A549 (cell line): ENCODE results near the gene FOSL2. TPM values are rescaled to one million over a fixed set of nuclear protein-coding genes. Genes with fewer than 3 reads are reported as not detected.

ENCODE experiments used
- ATAC-seq, 2 experiments: fragments of 200-7000 bp in 1 of 2; fragments of >200 bp in 1 of 2; cut with Nextera tagmentation in 1 of 2; cut with Tn5 transposase in 1 of 2; 3 replicates each; pipeline versions ENCODE4 v1.8.0 to v1.9.1; 2018 to 2020; ENCODE audit warnings: mild to moderate bottlenecking in 1 of 2, moderate library complexity in 1 of 2
- CTCF ChIA-PET: fragments of 300-600 bp; sonication (Branson Sonifier 250); formaldehyde crosslinking; extraction: SDS; loops from one replicate; lab custom pipeline; 2021; ENCODE audit warnings: antibody characterized with exemption, inconsistent platforms; lab: Yijun Ruan, JAX
- POLR2A ChIA-PET: fragments of 350-600 bp; formaldehyde crosslinking; extraction: SDS; loops from one replicate; lab custom pipeline; 2021; ENCODE audit warnings: antibody characterized with exemption, inconsistent platforms; lab: Yijun Ruan, JAX
- DNase-seq, 2 experiments: peaks; one replicate each; pipeline versions ENCODE4 v3.0.0 to v3.0.0-alpha.2; 2011 to 2016; ENCODE audit warnings: low read depth in 1 of 2, low spot score in 1 of 2
- FAIRE-seq: peaks from 2 replicates; lab custom pipeline; 2011; peaks lifted over from hg19 to GRCh38; lab: Jason Lieb, UNC
- H3K27ac ChIP-seq, 2 experiments: fragments of >200 bp; sonication (Bioruptor Twin); formaldehyde crosslinking; 3 replicates each; pipeline ENCODE4 v1.5.1; 2016 to 2017
- H3K4me1 ChIP-seq: fragments of >200 bp; sonication (Bioruptor Twin); formaldehyde crosslinking; 3 replicates; pipeline ENCODE4 v1.6.1; 2016
- H3K4me2 ChIP-seq: fragments of >200 bp; sonication (Bioruptor Twin); formaldehyde crosslinking; 3 replicates; pipeline ENCODE4 v1.6.1; 2016
- H3K4me3 ChIP-seq: fragments of >200 bp; sonication (Bioruptor Twin); formaldehyde crosslinking; 3 replicates; pipeline ENCODE4 v1.5.1; 2016
- H3K9me3 ChIP-seq: fragments of >200 bp; sonication (Bioruptor Twin); formaldehyde crosslinking; 3 replicates; pipeline ENCODE4 v1.6.1; 2016
- CBX8 ChIP-seq: fragments of 200-600 bp; sonication (generic); IDR thresholded peaks from 2 replicates; pipeline ENCODE4 v1.6.1; 2016
- CEBPB ChIP-seq, 2 experiments: fragments of >200 bp in 1 of 2; sonication (Bioruptor Twin) in 1 of 2; formaldehyde crosslinking in 1 of 2; IDR thresholded peaks; 2 replicates each; pipeline ENCODE4 v1.6.1; 2012 to 2016
- CHD2 ChIP-seq: fragments of 150-350 bp; IDR thresholded peaks from 2 replicates; pipeline ENCODE4 v1.6.1; 2014; ENCODE audit warnings: low read length; ENCODE audit not compliant: partially characterized antibody
- ESRRA ChIP-seq: fragments of 150-350 bp; IDR thresholded peaks from 2 replicates; pipeline ENCODE4 v1.6.1; 2014; ENCODE audit warnings: mild to moderate bottlenecking, low read length, borderline replicate concordance
- FOSL2 ChIP-seq, 2 experiments: fragments of 450-650 bp in 1 of 2; fragments of >200 bp in 1 of 2; sonication (Bioruptor Twin) in 1 of 2; formaldehyde crosslinking; IDR thresholded peaks; 2 replicates each; pipeline versions ENCODE4 v1.5.0 to v1.6.1; 2016 to 2020; ENCODE audit warnings: mild to moderate bottlenecking in 1 of 2, moderate library complexity in 1 of 2
- HOXB5 ChIP-seq: fragments of 250-450 bp; sonication (Bioruptor Pico); IDR thresholded peaks from 2 replicates; pipeline ENCODE4 v1.5.0; 2020; ENCODE audit warnings: mild to moderate bottlenecking, moderate library complexity
- JUNB ChIP-seq: fragments of >200 bp; sonication (Bioruptor Twin); formaldehyde crosslinking; IDR thresholded peaks from 2 replicates; pipeline ENCODE4 v1.6.1; 2016
- KDM5A ChIP-seq: fragments of 200-600 bp; sonication (generic); IDR thresholded peaks from 2 replicates; pipeline ENCODE4 v1.6.1; 2016; ENCODE audit warnings: antibody characterized with exemption, mild to moderate bottlenecking
- MAFK ChIP-seq: fragments of 450-650 bp; IDR thresholded peaks from 2 replicates; pipeline ENCODE4 v1.6.1; 2014; ENCODE audit not compliant: partially characterized antibody
- MAZ ChIP-seq: fragments of 150-350 bp; IDR thresholded peaks from 2 replicates; pipeline ENCODE4 v1.6.1; 2014; ENCODE audit warnings: antibody characterized with exemption, low read depth, low read length, borderline replicate concordance
- NFE2L2 ChIP-seq: fragments of 150-350 bp; conservative IDR thresholded peaks from 2 replicates; pipeline ENCODE4 v1.6.1; 2014; ENCODE audit warnings: low read length
- NPAS2 ChIP-seq: fragments of 250-450 bp; sonication (Bioruptor Pico); IDR thresholded peaks from 2 replicates; pipeline ENCODE4 v1.8.0; 2022; ENCODE audit warnings: mild to moderate bottlenecking, moderate library complexity, borderline replicate concordance
- PHF8 ChIP-seq: fragments of 200-600 bp; sonication (generic); IDR thresholded peaks from 2 replicates; pipeline ENCODE4 v1.6.1; 2016; ENCODE audit warnings: low read depth, mild to moderate bottlenecking, antibody characterized with exemption, moderate library complexity, borderline replicate concordance
- POLR2A ChIP-seq: IDR thresholded peaks from 2 replicates; pipeline ENCODE4 v1.6.1; 2012; ENCODE audit warnings: mild to moderate bottlenecking, low read length
- POLR2AphosphoS2 ChIP-seq: conservative IDR thresholded peaks from 2 replicates; pipeline ENCODE4 v1.6.1; 2012; ENCODE audit warnings: low read length, improper control_type of control experiment, inconsistent platforms
- RAD21 ChIP-seq, 2 experiments: fragments of >200 bp in 1 of 2; sonication (Bioruptor Twin) in 1 of 2; formaldehyde crosslinking in 1 of 2; IDR thresholded peaks in 1 of 2; conservative IDR thresholded peaks in 1 of 2; 2 replicates in 1 of 2; 3 replicates in 1 of 2; pipeline ENCODE4 v1.6.1; 2012 to 2018; ENCODE audit warnings: inconsistent platforms in 1 of 2
- RCOR1 ChIP-seq: fragments of 150-350 bp; IDR thresholded peaks from 2 replicates; pipeline ENCODE4 v1.6.1; 2014; ENCODE audit warnings: antibody characterized with exemption, low read length, low read depth
- SREBF2 ChIP-seq: fragments of 450-650 bp; IDR thresholded peaks from 2 replicates; pipeline ENCODE4 v1.6.1; 2014; ENCODE audit warnings: mild to moderate bottlenecking, moderate library complexity
- TFCP2L1 ChIP-seq: fragments of 250-450 bp; sonication (Bioruptor Pico); IDR thresholded peaks from 2 replicates; pipeline ENCODE4 v1.5.0; 2021; ENCODE audit warnings: mild to moderate bottlenecking
- ZNF302 ChIP-seq: fragments of 250-450 bp; sonication (Bioruptor Pico); IDR thresholded peaks from 2 replicates; pipeline ENCODE4 v1.9.0; 2021; ENCODE audit warnings: inconsistent platforms, mild to moderate bottlenecking, moderate library complexity
- ZSCAN20 ChIP-seq: fragments of 250-450 bp; sonication (Bioruptor Pico); IDR thresholded peaks from 2 replicates; pipeline ENCODE4 v1.8.0; 2022; ENCODE audit warnings: mild to moderate bottlenecking, moderate library complexity
- WGBS: methylation state at CpG from one replicate; pipeline ENCODE4 v1.1.6; 2017; ENCODE audit errors: missing lambda C conversion rate; 5-methylcytosine and 5-hydroxymethylcytosine counted together
- polyA plus RNA-seq, 4 experiments: library from polyadenylated mRNA; depleted of rRNA in 3 of 4; stranded (reverse); fragments of >200 nt; fragmentation: RNase III in 1 of 4; extraction: RNeasy Plus Mini Kit Qiagen cat#74134 plus additional on column Dnase treatment in 1 of 4; gene quantifications; 2 replicates in 3 of 4; 3 replicates in 1 of 4; pipeline ENCODE4 v1.2.3, GENCODE V29; 2011 to 2017
- TF ChIP-seq, protein P1 (sequence below): fragments of 250-450 bp; sonication (Bioruptor Pico); IDR thresholded peaks from 2 replicates; pipeline ENCODE4 v1.5.0; 2021; ENCODE audit warnings: mild to moderate bottlenecking, moderate library complexity, borderline replicate concordance
- TF ChIP-seq, protein P2 (sequence below): fragments of 450-650 bp; IDR thresholded peaks from 2 replicates; pipeline ENCODE4 v1.6.1; 2014; ENCODE audit warnings: antibody characterized with exemption
- TF ChIP-seq, protein P3 (sequence below): IDR thresholded peaks from 2 replicates; pipeline ENCODE4 v1.6.1; 2012
- TF ChIP-seq, protein P4 (sequence below): fragments of >200 bp; sonication (Bioruptor Twin); formaldehyde crosslinking; IDR thresholded peaks from 3 replicates; pipeline ENCODE4 v1.6.1; 2016
- TF ChIP-seq, protein P5 (sequence below): fragments of 250-450 bp; sonication (Bioruptor Pico); IDR thresholded peaks from 2 replicates; pipeline ENCODE4 v1.5.0; 2020; ENCODE audit warnings: low read depth, mild to moderate bottlenecking, moderate library complexity
- TF ChIP-seq, protein P6 (sequence below): fragments of >200 bp; sonication (Bioruptor Twin); formaldehyde crosslinking; IDR thresholded peaks from 2 replicates; pipeline ENCODE4 v1.6.1; 2016

FOSL2 gene
- polyA plus RNA-seq, 2 of the 4 experiments (the other 2 are of a cell fraction): 45.7 to 73.4 TPM

DNA sequence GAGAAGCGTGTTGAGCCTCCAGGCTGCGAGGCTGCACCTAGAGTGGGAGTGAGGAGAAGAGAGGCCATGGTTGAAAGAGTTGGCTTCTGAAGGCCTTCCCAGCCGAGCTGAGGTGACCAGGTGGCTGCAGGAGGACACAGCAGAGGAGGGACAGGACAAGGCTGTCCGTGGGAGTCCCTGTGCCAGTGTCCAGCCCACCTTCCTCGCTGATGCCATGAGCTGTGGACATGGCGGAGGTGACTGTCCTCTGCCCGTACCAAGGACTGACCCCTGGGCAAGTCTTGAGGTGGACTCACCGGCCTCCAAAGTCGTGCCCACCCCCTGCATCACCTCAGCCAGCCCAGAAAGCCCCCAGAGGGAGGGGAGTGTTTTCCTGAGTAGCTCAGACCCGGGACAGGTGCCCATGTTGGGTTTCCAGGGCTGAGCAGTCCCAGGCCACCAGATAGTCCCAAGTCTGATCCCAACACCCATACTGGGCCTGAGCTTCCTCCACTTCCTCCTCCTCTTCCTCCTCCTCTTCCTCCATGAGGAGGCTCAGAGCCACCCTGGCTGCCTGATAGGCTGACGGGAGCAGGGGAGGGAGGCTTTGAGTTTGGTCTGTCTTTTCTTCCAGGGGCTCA lies 43.0 kb upstream of the FOSL2 start:
- ATAC-seq: no peak
- no peak for TF ChIP-seq ZSCAN20 (CRISPR knock-in tag)
- no peak for TF ChIP-seq POLR2AphosphoS2
- TF ChIP-seq HOXB5 (CRISPR knock-in tag): no peak
- no peak for TF ChIP-seq CBX8
- TF ChIP-seq ESRRA: no peak
- TF ChIP-seq MAZ: no peak
- TF ChIP-seq CEBPB (IDR thresholded peaks at IDR 0.05): no peak
- no peak for TF ChIP-seq TFCP2L1 (CRISPR knock-in tag)
- no peak for TF ChIP-seq ZNF302 (CRISPR knock-in tag)
- TF ChIP-seq CHD2: no peak
- TF ChIP-seq KDM5A: no peak

DNA sequence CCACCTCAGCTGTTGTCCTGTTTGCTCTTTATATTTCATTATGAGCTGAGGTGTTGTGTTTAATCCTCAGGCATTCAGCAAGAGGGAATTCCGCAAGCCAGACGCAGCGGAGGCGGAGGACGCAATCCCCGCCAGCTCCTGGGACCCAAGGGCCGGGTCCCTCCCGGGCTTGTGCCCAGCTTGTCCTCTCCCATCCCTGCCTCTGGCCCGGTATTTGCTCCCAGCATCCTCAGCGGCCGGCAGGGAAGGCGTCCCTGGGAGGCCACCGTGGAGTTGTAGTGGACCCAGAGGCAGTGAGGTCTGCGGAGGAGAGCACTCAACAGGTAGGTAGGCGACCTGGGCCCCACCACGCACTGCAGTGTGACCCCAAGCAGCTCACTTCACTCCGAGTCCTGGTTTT lies 42.5 kb upstream of the FOSL2 start:
- ATAC-seq: no peak
- no peak for DNase-seq
- Histone ChIP-seq H3K4me3 (no peak overlapping the region), H3K4me1 (no peaks in the 10 kb centered on the region), H3K4me2 (no peak overlapping the region), H3K27ac (peak overlapping the region in 1 of 2 experiments; percentile 59; a peak in 3 of 6 replicates), H3K9me3 (no peaks in the 10 kb centered on the region)
- 90% methylated on average over 15 of the region's 17 CpGs for WGBS
- CTCF ChIA-PET: interaction anchor here (0.6 to 1.5 kb wide), 5 partner anchors 9 to 120 kb away, joined by 3 to 12 read pairs (median 3); no protein-coding TSS in a partner anchor
- TF ChIP-seq, protein P1, sequence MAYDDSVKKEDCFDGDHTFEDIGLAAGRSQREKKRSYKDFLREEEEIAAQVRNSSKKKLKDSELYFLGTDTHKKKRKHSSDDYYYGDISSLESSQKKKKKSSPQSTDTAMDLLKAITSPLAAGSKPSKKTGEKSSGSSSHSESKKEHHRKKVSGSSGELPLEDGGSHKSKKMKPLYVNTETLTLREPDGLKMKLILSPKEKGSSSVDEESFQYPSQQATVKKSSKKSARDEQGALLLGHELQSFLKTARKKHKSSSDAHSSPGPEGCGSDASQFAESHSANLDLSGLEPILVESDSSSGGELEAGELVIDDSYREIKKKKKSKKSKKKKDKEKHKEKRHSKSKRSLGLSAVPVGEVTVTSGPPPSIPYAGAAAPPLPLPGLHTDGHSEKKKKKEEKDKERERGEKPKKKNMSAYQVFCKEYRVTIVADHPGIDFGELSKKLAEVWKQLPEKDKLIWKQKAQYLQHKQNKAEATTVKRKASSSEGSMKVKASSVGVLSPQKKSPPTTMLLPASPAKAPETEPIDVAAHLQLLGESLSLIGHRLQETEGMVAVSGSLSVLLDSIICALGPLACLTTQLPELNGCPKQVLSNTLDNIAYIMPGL (CRISPR knock-in tag): no peak
- TF ChIP-seq, protein P2, sequence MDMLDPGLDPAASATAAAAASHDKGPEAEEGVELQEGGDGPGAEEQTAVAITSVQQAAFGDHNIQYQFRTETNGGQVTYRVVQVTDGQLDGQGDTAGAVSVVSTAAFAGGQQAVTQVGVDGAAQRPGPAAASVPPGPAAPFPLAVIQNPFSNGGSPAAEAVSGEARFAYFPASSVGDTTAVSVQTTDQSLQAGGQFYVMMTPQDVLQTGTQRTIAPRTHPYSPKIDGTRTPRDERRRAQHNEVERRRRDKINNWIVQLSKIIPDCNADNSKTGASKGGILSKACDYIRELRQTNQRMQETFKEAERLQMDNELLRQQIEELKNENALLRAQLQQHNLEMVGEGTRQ: no peak
- no peak for TF ChIP-seq RAD21 (conservative IDR thresholded peaks at IDR 0.05 in 1 of 2, IDR thresholded peaks at IDR 0.05 in 1 of 2)
- no peak for TF ChIP-seq RCOR1
- no peak for TF ChIP-seq HOXB5 (CRISPR knock-in tag)
- TF ChIP-seq NPAS2 (CRISPR knock-in tag): no peak
- TF ChIP-seq MAFK: no peak
- TF ChIP-seq, protein P3, sequence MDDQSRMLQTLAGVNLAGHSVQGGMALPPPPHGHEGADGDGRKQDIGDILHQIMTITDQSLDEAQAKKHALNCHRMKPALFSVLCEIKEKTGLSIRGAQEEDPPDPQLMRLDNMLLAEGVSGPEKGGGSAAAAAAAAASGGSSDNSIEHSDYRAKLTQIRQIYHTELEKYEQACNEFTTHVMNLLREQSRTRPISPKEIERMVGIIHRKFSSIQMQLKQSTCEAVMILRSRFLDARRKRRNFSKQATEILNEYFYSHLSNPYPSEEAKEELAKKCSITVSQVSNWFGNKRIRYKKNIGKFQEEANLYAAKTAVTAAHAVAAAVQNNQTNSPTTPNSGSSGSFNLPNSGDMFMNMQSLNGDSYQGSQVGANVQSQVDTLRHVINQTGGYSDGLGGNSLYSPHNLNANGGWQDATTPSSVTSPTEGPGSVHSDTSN: no peak
- no peak for FAIRE-seq
- POLR2A ChIA-PET: no interaction called here

More for the DNA sequence above, 43.0 kb upstream of the FOSL2 start:
- ChIA-PET CTCF (interaction anchor here (0.6 to 1.5 kb wide), 4 partner anchors 9 to 45 kb away, joined by 3 to 12 read pairs (median 3); no protein-coding TSS in a partner anchor), POLR2A (no interaction called here)
- Histone ChIP-seq H3K4me1 (no peaks in the 10 kb centered on the region), H3K27ac (peak overlapping the region in 1 of 2 experiments; percentile 59; a peak in 2 of 6 replicates), H3K4me2 (no peak overlapping the region), H3K9me3 (no peaks in the 10 kb centered on the region), H3K4me3 (no peak overlapping the region)
- WGBS: 69% methylated on average over 10 of the region's 11 CpGs
- no peak for FAIRE-seq
- DNase-seq: no peak

DNA sequence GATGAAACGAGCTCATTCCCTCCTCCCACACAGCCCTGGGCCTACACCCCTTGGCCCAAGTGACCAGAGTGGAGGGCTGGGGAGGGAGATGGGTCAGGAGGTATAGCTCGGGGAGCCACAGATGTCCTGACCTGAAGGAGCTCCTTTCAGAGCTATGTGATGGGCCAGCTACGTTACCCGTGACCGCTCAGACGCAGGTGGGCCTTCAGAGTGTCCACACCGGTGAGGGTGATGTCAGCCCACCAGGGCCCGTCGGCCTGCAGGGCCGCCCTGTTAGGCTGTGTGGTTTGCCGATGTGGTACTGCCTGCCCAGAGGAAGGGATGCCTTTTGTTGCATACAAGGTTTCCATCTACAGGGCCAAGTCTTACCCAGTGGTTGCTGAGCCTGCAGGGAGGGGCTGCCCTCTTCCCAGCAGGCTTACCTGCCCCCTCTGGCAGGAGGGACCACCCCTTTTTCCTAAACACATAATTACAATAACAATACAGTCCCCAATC lies 41.8 kb upstream of the FOSL2 start:
- peaks cover 5% of the 10 kb centered on the region for H3K4me1 ChIP-seq
- H3K4me2 ChIP-seq: no peak overlapping the region
- peak overlapping the region in 1 of 2 experiments; percentile 59; a peak in 3 of 6 replicates for H3K27ac ChIP-seq
- no peak for FAIRE-seq
- CTCF ChIA-PET: interaction anchor here (0.6 to 1.5 kb wide), 4 partner anchors 10 to 121 kb away, joined by 3 to 12 read pairs (median 3); no protein-coding TSS in a partner anchor
- no peaks in the 10 kb centered on the region for H3K9me3 ChIP-seq
- ATAC-seq: peak in 1 of 2 experiments; percentile 8; a peak in 2 of 6 replicates
- H3K4me3 ChIP-seq: no peak overlapping the region
- POLR2A ChIA-PET: no interaction called here
- DNase-seq: no peak
- 92% methylated on average over 10 of the region's 11 CpGs for WGBS
- TF ChIP-seq JUNB: no peak
- no peak for TF ChIP-seq FOSL2 (IDR thresholded peaks at IDR 0.05)
- TF ChIP-seq FOSL2 (CRISPR knock-in tag; IDR thresholded peaks at IDR 0.05): no peak
- no peak for TF ChIP-seq SREBF2
- TF ChIP-seq, protein P4, sequence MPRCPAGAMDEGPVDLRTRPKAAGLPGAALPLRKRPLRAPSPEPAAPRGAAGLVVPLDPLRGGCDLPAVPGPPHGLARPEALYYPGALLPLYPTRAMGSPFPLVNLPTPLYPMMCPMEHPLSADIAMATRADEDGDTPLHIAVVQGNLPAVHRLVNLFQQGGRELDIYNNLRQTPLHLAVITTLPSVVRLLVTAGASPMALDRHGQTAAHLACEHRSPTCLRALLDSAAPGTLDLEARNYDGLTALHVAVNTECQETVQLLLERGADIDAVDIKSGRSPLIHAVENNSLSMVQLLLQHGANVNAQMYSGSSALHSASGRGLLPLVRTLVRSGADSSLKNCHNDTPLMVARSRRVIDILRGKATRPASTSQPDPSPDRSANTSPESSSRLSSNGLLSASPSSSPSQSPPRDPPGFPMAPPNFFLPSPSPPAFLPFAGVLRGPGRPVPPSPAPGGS: no peak
- no peak for TF ChIP-seq NFE2L2
- TF ChIP-seq, protein P5, sequence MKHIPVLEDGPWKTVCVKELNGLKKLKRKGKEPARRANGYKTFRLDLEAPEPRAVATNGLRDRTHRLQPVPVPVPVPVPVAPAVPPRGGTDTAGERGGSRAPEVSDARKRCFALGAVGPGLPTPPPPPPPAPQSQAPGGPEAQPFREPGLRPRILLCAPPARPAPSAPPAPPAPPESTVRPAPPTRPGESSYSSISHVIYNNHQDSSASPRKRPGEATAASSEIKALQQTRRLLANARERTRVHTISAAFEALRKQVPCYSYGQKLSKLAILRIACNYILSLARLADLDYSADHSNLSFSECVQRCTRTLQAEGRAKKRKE (CRISPR knock-in tag): no peak
- TF ChIP-seq, protein P6, sequence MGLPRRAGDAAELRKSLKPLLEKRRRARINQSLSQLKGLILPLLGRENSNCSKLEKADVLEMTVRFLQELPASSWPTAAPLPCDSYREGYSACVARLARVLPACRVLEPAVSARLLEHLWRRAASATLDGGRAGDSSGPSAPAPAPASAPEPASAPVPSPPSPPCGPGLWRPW: no peak
- no peak for TF ChIP-seq CHD2
- no peak for TF ChIP-seq PHF8
- TF ChIP-seq ESRRA: no peak
- no peak for TF ChIP-seq POLR2A
